Measurements from ENCODE around the gene KLF6. TPM values are rescaled to one million over a fixed set of nuclear protein-coding genes. Genes with fewer than 3 reads are reported as not detected.
A peak's percentile ranks its signal among the peaks of the same experiment; 100 is the strongest.

KLF6 gene
- total RNA-seq, 2 experiments from 2014 or later: 851 to 874 TPM

- H3K36me3 ChIP-seq (ENCODE audit: insufficient read depth, low read length): no peaks in the 10 kb centered on the region
- POLR2A ChIA-PET: interaction anchor here (0.9 to 13.2 kb wide), 7 partner anchors 12 to 63 kb away, joined by 3 to 497 read pairs (median 6); partner anchors contain the start of gene KLF6
- peaks cover 56% of the 10 kb centered on the region for H3K4me1 ChIP-seq (ENCODE audit: insufficient read depth, low read length)
- H3K4me3 ChIP-seq (ENCODE audit: low read length): no peak overlapping the region
- H3K36me3 Mint-ChIP-seq (ENCODE audit: low read depth): no peaks in the 10 kb centered on the region
- no peaks in the 10 kb centered on the region for H3K9me3 ChIP-seq (ENCODE audit: control insufficient read depth in 1 of 2, insufficient read depth in 1 of 2, low read length in 2 of 2)
- intact Hi-C loops (cut with DNase I, micrococcal nuclease): loop anchor here in 1 of 2 experiments (2.0 to 5.0 kb wide), 2 partner anchors 15 to 60 kb away; no protein-coding TSS in a partner anchor
- H3K27ac Mint-ChIP-seq: no peak overlapping the region
- H3K4me3 Mint-ChIP-seq: no peak overlapping the region
- TF ChIP-seq, protein P1, sequence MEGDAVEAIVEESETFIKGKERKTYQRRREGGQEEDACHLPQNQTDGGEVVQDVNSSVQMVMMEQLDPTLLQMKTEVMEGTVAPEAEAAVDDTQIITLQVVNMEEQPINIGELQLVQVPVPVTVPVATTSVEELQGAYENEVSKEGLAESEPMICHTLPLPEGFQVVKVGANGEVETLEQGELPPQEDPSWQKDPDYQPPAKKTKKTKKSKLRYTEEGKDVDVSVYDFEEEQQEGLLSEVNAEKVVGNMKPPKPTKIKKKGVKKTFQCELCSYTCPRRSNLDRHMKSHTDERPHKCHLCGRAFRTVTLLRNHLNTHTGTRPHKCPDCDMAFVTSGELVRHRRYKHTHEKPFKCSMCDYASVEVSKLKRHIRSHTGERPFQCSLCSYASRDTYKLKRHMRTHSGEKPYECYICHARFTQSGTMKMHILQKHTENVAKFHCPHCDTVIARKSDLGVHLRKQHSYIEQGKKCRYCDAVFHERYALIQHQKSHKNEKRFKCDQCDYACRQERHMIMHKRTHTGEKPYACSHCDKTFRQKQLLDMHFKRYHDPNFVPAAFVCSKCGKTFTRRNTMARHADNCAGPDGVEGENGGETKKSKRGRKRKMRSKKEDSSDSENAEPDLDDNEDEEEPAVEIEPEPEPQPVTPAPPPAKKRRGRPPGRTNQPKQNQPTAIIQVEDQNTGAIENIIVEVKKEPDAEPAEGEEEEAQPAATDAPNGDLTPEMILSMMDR (IDR thresholded peaks at IDR 0.05): no peak
- peaks cover 48% of the 10 kb centered on the region for H3K4me1 Mint-ChIP-seq (ENCODE audit: low read depth)
- no peaks in the 10 kb centered on the region for H3K9me3 Mint-ChIP-seq
- H3K27ac ChIP-seq (ENCODE audit: low read depth in 1 of 2, low read length in 2 of 2): peak overlapping the region; percentile 77 to 93
- H3K27me3 ChIP-seq (ENCODE audit: control insufficient read depth in 1 of 2, insufficient read depth in 2 of 2, low read length in 2 of 2): no peaks in the 10 kb centered on the region
- CTCF ChIA-PET: no interaction called here
- no peaks in the 10 kb centered on the region for H3K27me3 Mint-ChIP-seq
- ATAC-seq (ENCODE audit: poor library complexity) (no peak), DNase-seq (peak in 1 of 14 experiments; percentile 23)
Measured at GRCh38 chr10:3812141-3812540, 27.1 kb upstream of the KLF6 start.

- peaks cover 64% of the 10 kb centered on the region for H3K4me1 ChIP-seq (ENCODE audit: insufficient read depth, low read length)
- intact Hi-C loops (cut with DNase I, micrococcal nuclease): loop anchor here in 1 of 2 experiments (5.0 kb wide), 1 partner anchor 61 kb away; no protein-coding TSS in a partner anchor
- ChIA-PET POLR2A (interaction anchor here (0.6 to 13.2 kb wide), 13 partner anchors 11 to 262 kb away, joined by 3 to 497 read pairs (median 3); partner anchors contain the start of gene KLF6), CTCF (interaction anchor here (1.3 kb wide), 1 partner anchor 224 kb away, joined by 3 read pairs; no protein-coding TSS in a partner anchor)
- no peaks in the 10 kb centered on the region for H3K27me3 ChIP-seq (ENCODE audit: control insufficient read depth in 1 of 2, insufficient read depth in 2 of 2, low read length in 2 of 2)
- H3K9me3 Mint-ChIP-seq: no peaks in the 10 kb centered on the region
- H3K27me3 Mint-ChIP-seq: no peaks in the 10 kb centered on the region
- peaks cover 48% of the 10 kb centered on the region for H3K4me1 Mint-ChIP-seq (ENCODE audit: low read depth)
- no peaks in the 10 kb centered on the region for H3K36me3 Mint-ChIP-seq (ENCODE audit: low read depth)
- H3K27ac ChIP-seq (ENCODE audit: low read depth in 1 of 2, low read length in 2 of 2): peak overlapping the region; percentile 77 to 93
- no peak overlapping the region for H3K27ac Mint-ChIP-seq
- peak overlapping the region; percentile 75 for H3K4me3 Mint-ChIP-seq
- ATAC-seq (ENCODE audit: poor library complexity) (peak; percentile 47), DNase-seq (peak in 7 of 14 experiments; percentile 24 to 85 (median 48))
- TF ChIP-seq, protein P1 (IDR thresholded peaks at IDR 0.05): no peak
- H3K36me3 ChIP-seq (ENCODE audit: insufficient read depth, low read length): no peaks in the 10 kb centered on the region
- H3K9me3 ChIP-seq (ENCODE audit: control insufficient read depth in 1 of 2, insufficient read depth in 1 of 2, low read length in 2 of 2): no peaks in the 10 kb centered on the region
- peak overlapping the region; percentile 35 for H3K4me3 ChIP-seq (ENCODE audit: low read length)
Measured at GRCh38 chr10:3811291-3811870, 26.4 kb upstream of the KLF6 start.

DNA sequence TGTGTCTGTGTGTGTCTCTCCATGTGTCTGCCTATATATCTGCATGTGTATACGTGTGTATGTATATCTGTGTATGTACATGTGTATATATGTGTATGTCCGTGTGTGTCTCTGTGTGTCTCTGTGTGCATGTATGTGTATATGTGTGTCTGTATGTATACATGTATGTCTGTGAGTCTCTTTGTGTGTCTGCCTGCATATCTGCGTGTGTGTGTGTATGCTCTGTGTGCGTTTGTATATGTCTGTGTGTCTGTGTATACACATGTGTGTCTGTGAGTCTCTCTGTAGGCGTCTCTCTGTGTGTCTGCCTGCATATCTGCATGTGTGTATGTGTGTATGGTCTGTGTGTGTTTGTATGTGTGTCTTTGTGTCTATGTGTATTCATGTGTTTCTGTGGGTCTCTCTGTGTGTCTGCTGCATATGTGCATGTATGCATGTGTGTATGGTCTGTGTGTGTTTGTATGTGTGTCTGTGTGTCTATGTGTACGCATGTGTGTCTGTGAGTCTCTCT is 23.7 kb upstream of the KLF6 start:
- peaks cover 78% of the 10 kb centered on the region for H3K4me1 ChIP-seq (ENCODE audit: insufficient read depth, low read length)
- H3K4me1 Mint-ChIP-seq (ENCODE audit: low read depth): peaks cover 35% of the 10 kb centered on the region
- H3K27ac Mint-ChIP-seq: no peak overlapping the region
- no peaks in the 10 kb centered on the region for H3K36me3 ChIP-seq (ENCODE audit: insufficient read depth, low read length)
- intact Hi-C loops (cut with DNase I, micrococcal nuclease): loop anchor here in 1 of 2 experiments (10.0 kb wide), 1 partner anchor 166 kb away; no protein-coding TSS in a partner anchor
- DNase-seq (no peak), ATAC-seq (ENCODE audit: poor library complexity) (no peak)
- CTCF ChIA-PET: interaction anchor here (1.8 kb wide), 1 partner anchor 28 kb away, joined by 5 read pairs; no protein-coding TSS in a partner anchor
- no peaks in the 10 kb centered on the region for H3K36me3 Mint-ChIP-seq (ENCODE audit: low read depth)
- peak overlapping the region; percentile 77 to 93 for H3K27ac ChIP-seq (ENCODE audit: low read depth in 1 of 2, low read length in 2 of 2)
- H3K9me3 ChIP-seq (ENCODE audit: control insufficient read depth in 1 of 2, insufficient read depth in 1 of 2, low read length in 2 of 2): no peaks in the 10 kb centered on the region
- POLR2A ChIA-PET: interaction anchor here (1.0 to 13.2 kb wide), 3 partner anchors 11 to 25 kb away, joined by 3 to 497 read pairs (median 27); partner anchors contain the start of gene KLF6
- no peaks in the 10 kb centered on the region for H3K27me3 ChIP-seq (ENCODE audit: control insufficient read depth in 1 of 2, insufficient read depth in 2 of 2, low read length in 2 of 2)
- no peak overlapping the region for H3K4me3 ChIP-seq (ENCODE audit: low read length)
- H3K4me3 Mint-ChIP-seq: peak overlapping the region; percentile 23
- no peaks in the 10 kb centered on the region for H3K27me3 Mint-ChIP-seq
- no peaks in the 10 kb centered on the region for H3K9me3 Mint-ChIP-seq
- TF ChIP-seq, protein P1 (IDR thresholded peaks at IDR 0.05): no peak

All from CD4-positive, alpha-beta T cell (primary cell).